Measurements from ENCODE around the gene VN1R4. TPM values are rescaled to one million over a fixed set of nuclear protein-coding genes. Genes with fewer than 3 reads are reported as not detected.
"Not testable (repeated sequence)": the region's sequence is repeated elsewhere in the genome, so short reads cannot be mapped to it uniquely, and the experiment has no call there.

The VN1R4 gene
- total RNA-seq, 3 donors from 2014 or later: not detected

GRCh38 chr19:53254411-53255341 is 12.8 kb downstream of the VN1R4 start, which contains the start of gene ZNF677:
Gene ZNF677, minus strand, starts transcription at chr19:53254873. Its CDS starts 3,323 bp downstream, at chr19:53251550.
- peaks cover 8% of the 10 kb centered on the region for H3K27me3 Mint-ChIP-seq (ENCODE audit: low read depth)
- H3K4me1 Mint-ChIP-seq (ENCODE audit: low read depth): peaks cover 8% of the 10 kb centered on the region
- peak; percentile 80 for DNase-seq
- H3K4me3 Mint-ChIP-seq: peak within 1 kb of the TSS; percentile 86
- ATAC-seq: peak; percentile 100
- H3K9me3 Mint-ChIP-seq: peaks cover 35% of the 10 kb centered on the region
- peaks cover 35% of the 10 kb centered on the region for H3K36me3 Mint-ChIP-seq (ENCODE audit: insufficient read depth)

- Mint-ChIP-seq H3K36me3 (ENCODE audit: insufficient read depth) (peaks cover 61% of the 10 kb centered on the region), H3K4me1 (ENCODE audit: low read depth) (no peaks in the 10 kb centered on the region), H3K27me3 (ENCODE audit: low read depth) (no peaks in the 10 kb centered on the region), H3K4me3 (no peak overlapping the region), H3K9me3 (peaks cover 75% of the 10 kb centered on the region)
- DNase-seq: no peak
- no peak for ATAC-seq
Measured at GRCh38 chr19:53246498-53246897, 21.0 kb downstream of the VN1R4 start.

DNA sequence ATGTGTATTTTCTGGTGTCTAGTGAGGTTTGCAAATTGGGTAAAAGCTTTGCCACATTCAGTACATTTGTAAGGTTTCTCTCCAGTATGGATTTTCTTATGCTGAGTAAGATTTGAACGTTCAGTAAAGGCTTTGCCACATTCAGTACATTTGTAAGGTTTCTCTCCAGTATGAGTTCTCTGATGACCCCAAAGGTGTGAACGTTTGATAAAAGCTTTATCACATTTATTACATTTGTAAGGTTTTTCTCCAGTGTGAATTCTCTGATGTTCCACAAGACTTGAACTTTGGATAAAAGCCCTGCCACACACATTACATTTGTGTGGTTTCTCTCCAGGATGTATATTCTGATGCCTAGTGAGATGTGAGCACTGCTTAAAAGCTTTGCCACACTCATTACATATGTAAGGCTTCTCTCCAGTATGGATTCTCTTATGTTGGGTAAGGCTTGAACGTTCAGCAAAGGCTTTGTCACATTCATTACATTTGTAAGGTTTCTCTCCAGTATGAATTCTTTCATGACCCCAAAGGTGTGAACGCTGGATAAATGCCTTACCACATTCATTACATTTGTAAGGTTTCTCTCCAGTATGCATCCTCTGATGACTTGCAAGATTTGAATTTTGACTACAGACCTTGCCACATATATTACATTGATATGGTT is 30.3 kb downstream of the VN1R4 start:
- Mint-ChIP-seq H3K27me3 (ENCODE audit: low read depth) (no peaks in the 10 kb centered on the region), H3K4me1 (ENCODE audit: low read depth) (no peaks in the 10 kb centered on the region), H3K9me3 (peaks cover 70% of the 10 kb centered on the region), H3K4me3 (no peak overlapping the region), H3K36me3 (ENCODE audit: insufficient read depth) (peaks cover 45% of the 10 kb centered on the region)
- ATAC-seq (no peak), DNase-seq (no peak)

DNA sequence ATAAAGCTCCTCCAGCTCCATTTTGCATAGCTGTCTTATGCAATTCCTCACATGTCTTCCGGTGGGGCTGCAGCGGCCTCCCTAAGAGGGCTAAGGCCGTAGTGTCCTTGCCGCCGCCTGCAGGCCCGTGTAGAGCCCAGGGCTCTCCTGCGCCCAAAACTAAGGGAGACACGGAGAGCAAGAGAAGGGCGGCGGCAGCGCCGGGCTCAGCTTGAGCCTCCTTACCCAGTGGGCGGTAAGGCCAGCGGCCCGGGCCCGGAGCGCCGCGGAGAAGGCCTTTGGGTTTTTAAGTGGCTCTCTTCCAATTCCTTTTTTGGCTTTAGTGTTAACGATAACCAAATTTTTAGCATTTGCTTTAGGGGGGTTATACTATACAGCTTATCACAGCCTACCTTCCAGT is 42.9 kb downstream of the VN1R4 start:
- H3K4me3 Mint-ChIP-seq: no peak overlapping the region
- peaks cover 51% of the 10 kb centered on the region for H3K9me3 Mint-ChIP-seq
- DNase-seq (no peak), ATAC-seq (no peak)
- H3K4me1 Mint-ChIP-seq (ENCODE audit: low read depth): no peaks in the 10 kb centered on the region
- H3K27me3 Mint-ChIP-seq (ENCODE audit: low read depth): no peaks in the 10 kb centered on the region
- peaks cover 13% of the 10 kb centered on the region for H3K36me3 Mint-ChIP-seq (ENCODE audit: insufficient read depth)

GRCh38 chr19:53222716-53223115 is 44.8 kb downstream of the VN1R4 start:
- not testable (repeated sequence) for H3K4me3 Mint-ChIP-seq; H3K27me3 Mint-ChIP-seq (ENCODE audit: low read depth); DNase-seq; ATAC-seq; H3K4me1 Mint-ChIP-seq (ENCODE audit: low read depth)
- H3K36me3 Mint-ChIP-seq (ENCODE audit: insufficient read depth): peaks cover 11% of the 10 kb centered on the region
- peaks cover 49% of the 10 kb centered on the region for H3K9me3 Mint-ChIP-seq

Other genes with a start within 250 kb of the VN1R4 start
- gene ERVV-2, start 223.0 kb downstream of the VN1R4 start, total RNA-seq: not detected
- 10 to 100 TPM in 2 of 3 donors, 1 to 10 TPM in 1; 9.0 to 14.8 (median 12.4) TPM for gene ZNF160, start 164.3 kb downstream of the VN1R4 start, total RNA-seq
- gene ZNF415, start 134.8 kb downstream of the VN1R4 start, total RNA-seq: under 1 TPM; 0.33 to 0.46 (median 0.45) TPM
- gene ZNF347, start 108.7 kb downstream of the VN1R4 start, total RNA-seq: 1 to 10 TPM; 3.0 to 5.1 (median 3.1) TPM
- under 1 TPM; 0.57 to 0.71 (median 0.66) TPM for gene ZNF665, start 74.4 kb downstream of the VN1R4 start, total RNA-seq
- 1 to 10 TPM; 2.6 to 5.0 (median 4.6) TPM for gene ZNF677, start 12.8 kb downstream of the VN1R4 start, total RNA-seq
- not detected for gene VN1R2, start 9.4 kb downstream of the VN1R4 start, total RNA-seq
- gene ZNF845, start 66.0 kb upstream of the VN1R4 start, total RNA-seq: 1 to 10 TPM; 3.7 to 4.0 (median 3.8) TPM
- gene ZNF525, start 98.0 kb upstream of the VN1R4 start, total RNA-seq: 10 to 100 TPM; 10.6 to 14.9 (median 12.0) TPM
- gene ZNF765, start 127.4 kb upstream of the VN1R4 start, total RNA-seq: 1 to 10 TPM; 6.9 to 7.9 (median 7.1) TPM
- 1 to 10 TPM; 7.8 to 9.0 (median 8.4) TPM for gene ZNF761, start 164.3 kb upstream of the VN1R4 start, total RNA-seq
- gene ZNF813, start 200.0 kb upstream of the VN1R4 start, total RNA-seq: 1 to 10 TPM; 3.4 to 5.5 (median 4.6) TPM